Stimulated activated CD8-positive, alpha-beta memory T cell treated with anti-CD3 and anti-CD28 coated beads, Interleukin-12 subunit alpha, Interleukin-12 subunit beta, amount 100 ng/mL, for 1 hour (primary cell): ENCODE measurements around the gene DHX15.

Source experiments
- DNase-seq: peaks from one replicate; pipeline ENCODE4 v3.0.0-alpha.2; 2020; ENCODE audit warnings: low read depth

Gene DHX15

DNA sequence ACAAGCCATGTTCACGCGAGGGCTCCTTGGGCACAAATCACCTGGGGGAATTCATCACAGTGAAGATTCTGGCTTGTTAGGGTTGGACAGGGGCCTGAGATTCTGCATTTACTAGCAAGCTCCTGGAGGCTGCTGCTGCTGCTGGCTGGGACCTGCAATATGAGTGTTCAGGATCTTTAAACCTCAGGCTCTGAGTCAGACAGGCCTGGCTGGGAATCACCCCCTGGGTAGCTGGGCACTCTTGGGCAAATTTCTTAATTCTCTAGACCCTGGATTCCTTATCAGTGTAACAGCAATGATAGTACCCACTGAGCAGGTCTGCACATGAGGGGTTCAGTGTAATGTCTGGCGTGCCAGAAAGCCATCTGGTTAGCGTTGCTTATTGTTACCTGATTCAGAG, 101.5 kb downstream of the DHX15 start:
- no peak for DNase-seq

GRCh38 chr4:24477919-24478318, 106.4 kb downstream of the DHX15 start:
- no peak for DNase-seq
